Mesendoderm (in vitro differentiated cells): Measurements from ENCODE around the gene PTPRM.
A peak's percentile ranks its signal among the peaks of the same experiment; 100 is the strongest.

ENCODE experiments used
- DNase-seq: peaks from one replicate; pipeline ENCODE4 v3.0.0; 2013
- H2AK5ac ChIP-seq: 2 replicates; pipeline ENCODE4 v1.6.1; 2013; ENCODE audit warnings: low read length, inconsistent platforms
- H2BK120ac ChIP-seq: 2 replicates; pipeline ENCODE4 v1.6.1; 2013; ENCODE audit warnings: low read depth, mild to moderate bottlenecking, low read length, moderate library complexity, mixed read lengths
- H2BK15ac ChIP-seq: replicated peaks from 2 replicates; pipeline ENCODE4 v1.6.1; 2013; ENCODE audit warnings: low read depth, mild to moderate bottlenecking, moderate library complexity
- H2BK5ac ChIP-seq: 2 replicates; pipeline ENCODE4 v1.6.1; 2013; ENCODE audit warnings: low read length, inconsistent platforms
- H3K18ac ChIP-seq: 2 replicates; pipeline ENCODE4 v1.6.1; 2013; ENCODE audit warnings: mild to moderate bottlenecking, low read length, mixed read lengths
- H3K23ac ChIP-seq: one replicate; pipeline ENCODE4 v1.6.1; 2013; ENCODE audit warnings: low read length
- H3K27ac ChIP-seq: 2 replicates; pipeline ENCODE4 v1.5.1; 2013; ENCODE audit warnings: low read depth, mild to moderate bottlenecking, inconsistent platforms, low read length, moderate library complexity
- H3K27me3 ChIP-seq: 2 replicates; pipeline ENCODE4 v1.6.1; 2013; ENCODE audit warnings: low read length, control low read depth, mild to moderate bottlenecking, inconsistent platforms; ENCODE audit not compliant: insufficient read depth, poor library complexity
- H3K36me3 ChIP-seq: 2 replicates; pipeline ENCODE4 v1.6.1; 2013; ENCODE audit warnings: low read length, inconsistent platforms; ENCODE audit not compliant: control insufficient read depth, insufficient read depth
- H3K4ac ChIP-seq: one replicate; pipeline ENCODE4 v1.6.1; 2013; ENCODE audit warnings: low read depth, mild to moderate bottlenecking, low read length, moderate library complexity
- H3K4me1 ChIP-seq: 2 replicates; pipeline ENCODE4 v1.6.1; 2013; ENCODE audit warnings: low read depth, low read length, inconsistent platforms; ENCODE audit not compliant: control insufficient read depth
- H3K4me2 ChIP-seq: 2 replicates; pipeline ENCODE4 v1.6.1; 2013; ENCODE audit warnings: low read length
- H3K4me3 ChIP-seq: 2 replicates; pipeline ENCODE4 v1.5.1; 2013; ENCODE audit warnings: mild to moderate bottlenecking, low read length
- H3K56ac ChIP-seq: one replicate; pipeline ENCODE4 v1.6.1; 2013; ENCODE audit warnings: low read length
- H3K79me1 ChIP-seq: 2 replicates; pipeline ENCODE4 v1.6.1; 2013; ENCODE audit warnings: low read length, inconsistent platforms
- H3K79me2 ChIP-seq: 2 replicates; pipeline ENCODE4 v1.6.1; 2013; ENCODE audit warnings: mild to moderate bottlenecking, low read length; ENCODE audit not compliant: control insufficient read depth, insufficient read depth
- H3K9ac ChIP-seq: 2 replicates; pipeline ENCODE4 v1.6.1; 2013; ENCODE audit warnings: low read length, inconsistent platforms
- H4K5ac ChIP-seq: one replicate; pipeline ENCODE4 v1.6.1; 2013; ENCODE audit warnings: low read length
- H4K8ac ChIP-seq: one replicate; pipeline ENCODE4 v1.6.1; 2013; ENCODE audit warnings: low read depth, mild to moderate bottlenecking, control low read depth, low read length, moderate library complexity
- WGBS: extraction: QIAGEN DNeasy Blood & Tissue Kit; methylation state at CpG from one replicate; pipeline ENCODE4 v1.1.7; 2013; ENCODE audit warnings: low lambda C conversion rate, missing lambda C conversion rate; ENCODE audit not compliant: insufficient coverage; ENCODE audit errors: extremely low coverage; 5-methylcytosine and 5-hydroxymethylcytosine counted together

Gene PTPRM

DNA sequence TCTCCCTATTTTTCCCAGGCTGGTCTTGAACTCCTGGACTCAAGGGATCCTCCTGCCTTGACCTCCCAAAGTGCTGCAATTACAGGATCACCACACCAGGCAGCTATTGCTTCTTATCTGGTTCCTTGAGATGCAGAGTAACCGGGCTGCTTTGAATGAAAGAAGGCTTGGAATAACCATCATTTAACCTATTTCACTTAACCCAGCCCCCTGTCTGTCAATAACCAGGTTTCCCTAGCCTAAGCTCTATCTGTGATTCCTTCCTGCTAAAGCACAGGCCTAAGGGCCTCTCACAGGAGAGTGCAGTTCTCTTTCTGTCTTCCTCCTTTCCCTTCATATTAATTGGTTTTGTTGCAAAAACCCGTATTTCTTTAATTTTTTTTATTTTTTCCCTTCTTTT is 648.6 kb downstream of the PTPRM start:
- Histone ChIP-seq H3K79me2 (no peaks in the 10 kb centered on the region), H3K4ac (no peak overlapping the region), H3K27me3 (no peaks in the 10 kb centered on the region), H2BK120ac (no peak overlapping the region), H4K8ac (peak overlapping the region; percentile 15), H3K79me1 (no peaks in the 10 kb centered on the region), H3K4me1 (peaks cover 6% of the 10 kb centered on the region), H3K23ac (no peak overlapping the region), H2AK5ac (no peak overlapping the region), H3K56ac (no peak overlapping the region), H3K4me3 (no peak overlapping the region), H4K5ac (no peak overlapping the region), H2BK15ac (no peak overlapping the region), H3K9ac (no peak overlapping the region), H3K18ac (no peak overlapping the region), H3K4me2 (no peak overlapping the region), H3K27ac (no peak overlapping the region), H3K36me3 (no peaks in the 10 kb centered on the region), H2BK5ac (no peak overlapping the region)
- WGBS: no CpG with 5 or more reads among the region's 2 CpGs
- peak; percentile 67 for DNase-seq

GRCh38 chr18:8217051-8217564 is 650.0 kb downstream of the PTPRM start:
- no peak overlapping the region for H4K5ac ChIP-seq
- H2BK15ac ChIP-seq: no peak overlapping the region
- H3K18ac ChIP-seq: peak overlapping the region; percentile 87
- no peak overlapping the region for H3K4me2 ChIP-seq
- H3K27ac ChIP-seq: no peak overlapping the region
- peak; percentile 69 for DNase-seq
- H2BK120ac ChIP-seq: peak overlapping the region; percentile 61
- H2AK5ac ChIP-seq: no peak overlapping the region
- H3K4me3 ChIP-seq: no peak overlapping the region
- no CpG with 5 or more reads among the region's 8 CpGs for WGBS
- no peaks in the 10 kb centered on the region for H3K79me1 ChIP-seq
- H4K8ac ChIP-seq: no peak overlapping the region
- peaks cover 7% of the 10 kb centered on the region for H3K4me1 ChIP-seq
- H3K27me3 ChIP-seq: no peaks in the 10 kb centered on the region
- no peak overlapping the region for H3K9ac ChIP-seq
- no peaks in the 10 kb centered on the region for H3K36me3 ChIP-seq
- no peak overlapping the region for H3K4ac ChIP-seq
- H3K23ac ChIP-seq: no peak overlapping the region
- H2BK5ac ChIP-seq: no peak overlapping the region
- H3K79me2 ChIP-seq: no peaks in the 10 kb centered on the region
- no peak overlapping the region for H3K56ac ChIP-seq

DNA sequence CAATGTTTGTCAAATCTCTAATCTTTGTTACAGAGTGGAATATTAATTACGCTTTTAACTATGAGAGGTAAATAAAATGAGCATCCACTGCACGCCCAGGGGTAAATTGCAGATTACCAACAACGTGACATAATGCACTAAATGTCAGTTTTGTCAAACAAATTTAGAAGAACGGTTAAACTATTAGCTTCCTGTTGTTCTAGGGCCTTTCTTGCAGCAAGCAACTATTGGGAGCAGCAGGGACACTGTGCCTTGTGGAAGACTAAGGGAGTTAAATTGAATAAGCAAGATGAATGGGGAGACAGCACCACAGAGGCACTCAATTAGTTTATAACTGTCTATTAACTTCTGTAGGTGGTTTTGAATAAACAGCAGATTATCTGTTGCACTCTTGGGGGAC is 651.1 kb downstream of the PTPRM start:
- H3K36me3 ChIP-seq: no peaks in the 10 kb centered on the region
- H3K79me1 ChIP-seq: no peaks in the 10 kb centered on the region
- H2BK15ac ChIP-seq: no peak overlapping the region
- no peaks in the 10 kb centered on the region for H3K27me3 ChIP-seq
- peaks cover 7% of the 10 kb centered on the region for H3K4me1 ChIP-seq
- H3K9ac ChIP-seq: no peak overlapping the region
- peak overlapping the region; percentile 22 for H3K56ac ChIP-seq
- no peak for DNase-seq
- no CpG with 5 or more reads among the region's 4 CpGs for WGBS
- H3K27ac ChIP-seq: no peak overlapping the region
- no peak overlapping the region for H4K5ac ChIP-seq
- H2BK5ac ChIP-seq: no peak overlapping the region
- no peak overlapping the region for H2AK5ac ChIP-seq
- no peak overlapping the region for H3K4me2 ChIP-seq
- no peak overlapping the region for H4K8ac ChIP-seq
- H3K23ac ChIP-seq: no peak overlapping the region
- H3K4ac ChIP-seq: no peak overlapping the region
- peak overlapping the region; percentile 0 for H2BK120ac ChIP-seq
- H3K79me2 ChIP-seq: no peaks in the 10 kb centered on the region
- peak overlapping the region; percentile 35 for H3K18ac ChIP-seq
- H3K4me3 ChIP-seq: no peak overlapping the region

- no peaks in the 10 kb centered on the region for H3K27me3 ChIP-seq
- no peaks in the 10 kb centered on the region for H3K36me3 ChIP-seq
- DNase-seq: no peak
- H4K8ac ChIP-seq: no peak overlapping the region
- no peak overlapping the region for H4K5ac ChIP-seq
- no peak overlapping the region for H3K23ac ChIP-seq
- whole genome bisulfite sequencing: no CpG with 5 or more reads among the region's 3 CpGs
- peak overlapping the region; percentile 39 for H2AK5ac ChIP-seq
- H3K4me1 ChIP-seq: peaks cover 7% of the 10 kb centered on the region
- no peak overlapping the region for H3K4me3 ChIP-seq
- H2BK5ac ChIP-seq: no peak overlapping the region
- H3K27ac ChIP-seq: no peak overlapping the region
- H2BK120ac ChIP-seq: no peak overlapping the region
- no peaks in the 10 kb centered on the region for H3K79me1 ChIP-seq
- no peak overlapping the region for H3K9ac ChIP-seq
- no peak overlapping the region for H3K4me2 ChIP-seq
- peak overlapping the region; percentile 1 for H2BK15ac ChIP-seq
- H3K4ac ChIP-seq: no peak overlapping the region
- no peaks in the 10 kb centered on the region for H3K79me2 ChIP-seq
- peak overlapping the region; percentile 71 for H3K18ac ChIP-seq
- peak overlapping the region; percentile 34 for H3K56ac ChIP-seq
These were observed 654.3 kb downstream of the PTPRM start for GRCh38 chr18:8221452-8221851.

DNA sequence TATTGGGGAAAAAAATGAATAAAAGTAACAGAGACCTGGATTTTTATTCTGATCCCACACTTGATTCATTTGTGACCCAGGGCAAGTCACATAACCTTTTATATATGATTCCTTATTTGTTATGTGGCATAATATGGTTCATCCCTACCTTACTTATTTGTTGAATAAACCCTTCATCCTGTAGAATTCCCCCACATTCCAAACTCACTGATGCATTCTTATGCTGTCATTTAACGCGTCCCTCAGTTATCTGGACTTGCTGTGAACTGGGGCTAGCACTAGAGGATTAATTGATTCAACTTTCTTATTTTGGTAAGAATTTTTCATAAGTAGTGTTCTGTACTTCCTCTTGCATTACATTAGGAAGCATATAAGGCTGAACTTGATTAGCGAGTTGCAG is 657.5 kb downstream of the PTPRM start:
- no peak for DNase-seq
- WGBS: no CpG with 5 or more reads among the region's 3 CpGs
- no peak overlapping the region for H3K4ac ChIP-seq
- H3K4me2 ChIP-seq: no peak overlapping the region
- no peak overlapping the region for H3K23ac ChIP-seq
- no peak overlapping the region for H3K4me3 ChIP-seq
- no peak overlapping the region for H3K27ac ChIP-seq
- H3K27me3 ChIP-seq: no peaks in the 10 kb centered on the region
- no peaks in the 10 kb centered on the region for H3K36me3 ChIP-seq
- no peak overlapping the region for H4K8ac ChIP-seq
- peaks cover 3% of the 10 kb centered on the region for H3K4me1 ChIP-seq
- no peak overlapping the region for H3K9ac ChIP-seq
- H3K79me1 ChIP-seq: no peaks in the 10 kb centered on the region
- H3K18ac ChIP-seq: no peak overlapping the region
- H2AK5ac ChIP-seq: no peak overlapping the region
- H4K5ac ChIP-seq: no peak overlapping the region
- H3K79me2 ChIP-seq: no peaks in the 10 kb centered on the region
- H2BK5ac ChIP-seq: no peak overlapping the region
- no peak overlapping the region for H3K56ac ChIP-seq
- no peak overlapping the region for H2BK15ac ChIP-seq
- H2BK120ac ChIP-seq: no peak overlapping the region

DNA sequence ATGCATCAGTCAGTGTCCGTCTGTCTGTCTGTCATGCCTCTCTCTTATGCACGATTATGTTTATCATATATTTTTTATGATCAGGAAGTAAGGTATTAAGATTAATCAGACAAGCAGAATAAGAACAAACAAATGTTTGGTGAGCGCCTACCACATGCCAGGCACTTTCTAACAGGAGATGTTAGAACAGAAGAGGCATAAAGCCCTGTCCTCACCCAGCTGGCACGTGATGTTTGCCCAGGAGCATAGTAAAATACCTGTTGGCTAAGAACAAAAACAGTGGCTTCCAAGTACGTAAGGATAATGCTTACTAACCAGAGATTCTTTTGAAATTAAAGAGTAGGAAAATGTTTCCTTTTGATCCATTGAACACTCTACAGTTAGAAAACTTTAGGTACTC is 661.9 kb downstream of the PTPRM start:
- H3K56ac ChIP-seq: no peak overlapping the region
- H3K79me2 ChIP-seq: no peaks in the 10 kb centered on the region
- H3K27ac ChIP-seq: no peak overlapping the region
- no peak overlapping the region for H4K5ac ChIP-seq
- no peaks in the 10 kb centered on the region for H3K27me3 ChIP-seq
- no peak overlapping the region for H2BK120ac ChIP-seq
- H3K4me2 ChIP-seq: no peak overlapping the region
- no peak overlapping the region for H3K9ac ChIP-seq
- no peak overlapping the region for H2AK5ac ChIP-seq
- H3K4me1 ChIP-seq: peaks cover 11% of the 10 kb centered on the region
- no peak overlapping the region for H2BK15ac ChIP-seq
- H3K23ac ChIP-seq: no peak overlapping the region
- H4K8ac ChIP-seq: no peak overlapping the region
- no peak overlapping the region for H3K4ac ChIP-seq
- H3K4me3 ChIP-seq: no peak overlapping the region
- no peak overlapping the region for H3K18ac ChIP-seq
- H3K36me3 ChIP-seq: no peaks in the 10 kb centered on the region
- H3K79me1 ChIP-seq: no peaks in the 10 kb centered on the region
- no peak overlapping the region for H2BK5ac ChIP-seq
- WGBS: no CpG with 5 or more reads among the region's 5 CpGs
- no peak for DNase-seq
